ENCODE data around the gene BRD4. TPM values are rescaled to one million over a fixed set of nuclear protein-coding genes. Genes with fewer than 3 reads are reported as not detected.

The BRD4 gene
- total and polyA plus RNA-seq, 4 experiments from 2014 or later: 4.2 to 152 (median 98.4) TPM

DNA sequence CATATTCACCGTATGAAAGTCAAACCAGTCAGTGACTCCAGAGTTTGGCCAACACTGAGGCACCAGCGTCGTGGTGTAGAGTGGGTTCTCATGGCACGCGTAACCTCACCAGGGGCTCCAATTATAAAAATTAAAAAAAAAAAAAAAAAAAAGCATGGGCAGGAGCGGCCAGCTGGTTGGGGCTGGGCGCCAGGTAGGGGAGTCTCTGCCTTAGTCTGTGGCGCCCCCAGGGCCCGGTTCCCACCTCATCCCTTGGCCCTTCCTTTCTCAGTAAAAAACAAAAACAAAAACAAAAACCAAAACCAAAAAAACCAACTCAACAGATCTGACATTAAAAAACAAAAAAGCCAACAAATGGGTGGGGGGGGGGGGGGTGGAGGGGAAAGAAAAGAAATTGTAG, 95.5 kb downstream of the BRD4 start:
- H3K9me3 Mint-ChIP-seq: no peaks in the 10 kb centered on the region
- H3K4me1 Mint-ChIP-seq: peaks cover 5 to 21% (median 13%) of the 10 kb centered on the region in 4 donors
- Histone ChIP-seq H3K4me3 (ENCODE audit: low read length in 2 of 2) (no peak overlapping the region), H3K9me3 (ENCODE audit: control insufficient read depth in 1 of 2, low read length in 2 of 2) (no peaks in the 10 kb centered on the region), H3K27ac (ENCODE audit: low read depth, low read length) (no peak overlapping the region), H3K27me3 (ENCODE audit: insufficient read depth, low read length) (no peaks in the 10 kb centered on the region), H3K4me1 (ENCODE audit: insufficient read depth, low read length) (peaks cover 7% of the 10 kb centered on the region), H3K36me3 (ENCODE audit: insufficient read depth, low read length) (peaks cover 32% of the 10 kb centered on the region)
- no peak overlapping the region for H3K4me3 Mint-ChIP-seq
- no peak overlapping the region for H3K27ac Mint-ChIP-seq
- no peak for DNase-seq
- ChIA-PET POLR2A (ENCODE audit: partially characterized antibody) (no interaction called here), CTCF (ENCODE audit: partially characterized antibody) (no interaction called here)
- H3K36me3 Mint-ChIP-seq: peaks cover 34 to 40% of the 10 kb centered on the region in 2 donors
- H3K27me3 Mint-ChIP-seq: peaks cover 5 to 10% of the 10 kb centered on the region in 2 donors
- intact Hi-C loops (cut with micrococcal nuclease): no loop called here

DNA sequence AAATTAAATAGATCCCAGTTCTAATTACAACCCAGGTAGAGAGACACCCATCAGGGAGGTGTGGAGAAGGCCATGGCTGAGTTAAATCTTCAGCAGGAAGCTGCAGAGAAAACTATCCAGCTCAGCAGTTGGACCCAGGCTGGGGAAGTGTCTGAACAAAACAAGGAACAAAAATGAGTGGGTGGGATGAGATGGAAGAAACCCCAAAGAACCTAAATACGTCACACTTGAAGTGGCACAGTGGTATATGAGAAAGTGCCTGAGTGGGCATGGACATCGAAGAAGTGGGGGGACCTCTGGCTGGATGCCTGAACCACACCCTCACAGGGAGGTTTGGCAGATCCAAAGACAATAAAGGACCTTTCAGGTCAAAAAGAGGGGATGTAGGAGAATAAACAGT, 96.6 kb downstream of the BRD4 start:
- POLR2A ChIA-PET (ENCODE audit: partially characterized antibody): no interaction called here
- H3K4me3 ChIP-seq (ENCODE audit: low read length in 2 of 2): no peak overlapping the region

DNA sequence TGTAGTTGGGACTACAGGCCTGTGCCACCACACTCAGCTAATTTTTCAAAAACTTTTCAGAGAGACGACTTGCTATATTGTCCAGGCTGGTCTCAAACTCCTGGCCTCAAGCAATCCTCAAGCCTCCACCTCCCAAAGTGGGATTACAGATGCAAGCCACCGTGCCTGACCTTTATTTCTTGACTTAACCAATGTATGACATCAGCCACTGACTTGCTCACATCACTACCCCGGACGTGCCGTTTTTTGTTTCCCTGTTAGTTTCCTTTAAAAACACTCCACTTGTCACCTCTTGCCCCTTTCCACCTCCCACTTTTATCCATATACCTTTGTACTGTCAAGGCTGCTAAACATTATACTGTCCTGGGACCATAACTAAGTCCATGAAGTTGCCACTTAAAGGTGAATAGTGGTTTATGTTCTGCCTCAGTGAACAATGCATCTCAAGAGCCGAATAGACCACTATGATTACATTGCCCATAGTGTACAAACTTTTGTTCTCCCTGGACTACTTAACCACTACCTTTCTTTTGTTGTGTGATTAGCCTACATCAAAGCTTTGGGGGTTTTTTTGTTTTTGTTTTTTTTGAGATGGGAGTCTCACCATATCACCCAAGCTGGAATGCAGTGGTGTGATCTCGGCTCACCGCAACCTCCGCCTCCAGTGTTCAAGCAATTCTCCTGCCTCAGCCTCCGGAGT, 97.8 kb downstream of the BRD4 start:
- no peak overlapping the region for H3K27ac ChIP-seq (ENCODE audit: low read depth, low read length)
- Mint-ChIP-seq H3K27ac (peak overlapping the region in 1 of 7 donors; percentile 20), H3K4me1 (peaks cover 5 to 24% (median 15%) of the 10 kb centered on the region in 4 donors), H3K27me3 (peaks cover 10 to 12% of the 10 kb centered on the region in 2 donors), H3K4me3 (peak overlapping the region in 2 of 8 donors; percentile 0 to 6), H3K36me3 (peaks cover 26 to 27% of the 10 kb centered on the region in 2 donors), H3K9me3 (no peaks in the 10 kb centered on the region)
- no peaks in the 10 kb centered on the region for H3K9me3 ChIP-seq (ENCODE audit: control insufficient read depth in 1 of 2, low read length in 2 of 2)
- no peak overlapping the region for H3K4me3 ChIP-seq (ENCODE audit: low read length in 2 of 2)
- ChIA-PET CTCF (ENCODE audit: partially characterized antibody) (no interaction called here), POLR2A (ENCODE audit: partially characterized antibody) (no interaction called here)
- no peaks in the 10 kb centered on the region for H3K27me3 ChIP-seq (ENCODE audit: insufficient read depth, low read length)
- intact Hi-C loops (cut with micrococcal nuclease): no loop called here
- DNase-seq: no peak
- H3K36me3 ChIP-seq (ENCODE audit: insufficient read depth, low read length): peaks cover 18% of the 10 kb centered on the region
- peaks cover 11% of the 10 kb centered on the region for H3K4me1 ChIP-seq (ENCODE audit: insufficient read depth, low read length)

More for the DNA sequence above, 96.6 kb downstream of the BRD4 start:
- peaks cover 32 to 34% of the 10 kb centered on the region in 2 donors for H3K36me3 Mint-ChIP-seq
- Histone ChIP-seq H3K27ac (ENCODE audit: low read depth, low read length) (no peak overlapping the region), H3K36me3 (ENCODE audit: insufficient read depth, low read length) (peaks cover 28% of the 10 kb centered on the region), H3K27me3 (ENCODE audit: insufficient read depth, low read length) (no peaks in the 10 kb centered on the region), H3K4me1 (ENCODE audit: insufficient read depth, low read length) (peaks cover 11% of the 10 kb centered on the region), H3K9me3 (ENCODE audit: control insufficient read depth in 1 of 2, low read length in 2 of 2) (no peaks in the 10 kb centered on the region)
- peaks cover 10 to 11% of the 10 kb centered on the region in 2 donors for H3K27me3 Mint-ChIP-seq
- intact Hi-C loops (cut with micrococcal nuclease): no loop called here
- no peak overlapping the region for H3K4me3 Mint-ChIP-seq
- H3K4me1 Mint-ChIP-seq: peaks cover 5 to 21% (median 15%) of the 10 kb centered on the region in 4 donors
- no peaks in the 10 kb centered on the region for H3K9me3 Mint-ChIP-seq
- CTCF ChIA-PET (ENCODE audit: partially characterized antibody): no interaction called here
- DNase-seq: no peak
- H3K27ac Mint-ChIP-seq: no peak overlapping the region

DNA sequence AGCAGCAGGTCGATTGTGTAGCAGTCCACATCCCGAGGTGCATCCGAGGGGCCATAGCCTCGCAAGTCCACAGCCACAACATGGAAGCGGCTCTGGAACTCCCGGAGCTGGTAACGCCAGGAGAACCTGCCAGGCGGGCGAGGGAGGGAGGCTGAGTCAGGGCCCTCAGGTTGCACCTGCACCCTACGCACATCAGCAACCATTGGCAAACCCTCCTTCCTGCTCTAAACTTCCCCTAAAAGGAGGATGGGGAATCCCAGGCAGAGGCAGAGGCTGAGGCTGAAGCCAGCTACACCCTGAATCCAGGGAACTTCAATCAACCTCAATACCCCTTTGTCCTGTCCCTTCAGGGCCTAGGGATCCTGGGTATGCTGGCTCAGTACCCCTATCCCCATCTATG, 101.1 kb downstream of the BRD4 start:
- Histone ChIP-seq H3K4me1 (ENCODE audit: insufficient read depth, low read length) (peaks cover 11% of the 10 kb centered on the region), H3K36me3 (ENCODE audit: insufficient read depth, low read length) (peaks cover 4% of the 10 kb centered on the region), H3K9me3 (ENCODE audit: control insufficient read depth in 1 of 2, low read length in 2 of 2) (no peaks in the 10 kb centered on the region), H3K4me3 (ENCODE audit: low read length in 2 of 2) (no peak overlapping the region), H3K27me3 (ENCODE audit: insufficient read depth, low read length) (no peaks in the 10 kb centered on the region), H3K27ac (ENCODE audit: low read depth, low read length) (no peak overlapping the region)
- DNase-seq: no peak
- Mint-ChIP-seq H3K9me3 (no peaks in the 10 kb centered on the region), H3K4me1 (peaks cover 5 to 24% (median 15%) of the 10 kb centered on the region in 4 donors), H3K36me3 (peaks cover 10 to 11% of the 10 kb centered on the region in 2 donors), H3K27me3 (peaks cover 15 to 17% of the 10 kb centered on the region in 2 donors), H3K27ac (no peak overlapping the region), H3K4me3 (peak overlapping the region in 3 of 8 donors; percentile 22 to 63 (median 49))
- intact Hi-C loops (cut with micrococcal nuclease): no loop called here
- ChIA-PET POLR2A (ENCODE audit: partially characterized antibody) (no interaction called here), CTCF (ENCODE audit: partially characterized antibody) (interaction anchor here (1.5 kb wide), 1 partner anchor 13 kb away, joined by 3 read pairs; no protein-coding TSS in a partner anchor)

DNA sequence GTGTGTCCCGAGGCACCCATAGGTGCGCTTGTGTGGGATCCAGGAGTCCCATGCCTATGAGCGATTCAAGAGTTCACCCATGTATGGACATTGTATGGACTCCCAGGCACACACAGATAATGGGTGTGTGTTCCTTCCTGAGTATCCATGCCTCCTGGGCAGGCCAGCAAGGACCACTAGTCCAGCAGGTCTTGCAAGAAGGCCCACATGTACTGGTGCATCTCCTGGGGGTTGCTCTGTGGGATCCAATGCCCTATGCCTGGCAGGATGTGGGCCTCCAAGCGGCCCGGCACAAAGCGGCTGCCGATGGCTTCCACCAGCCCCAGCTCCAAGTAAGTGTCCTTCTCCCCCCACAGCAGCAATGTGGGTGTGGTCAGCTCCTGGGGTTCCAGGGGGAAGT, 105.1 kb downstream of the BRD4 start:
- H3K4me3 Mint-ChIP-seq: no peak overlapping the region
- H3K36me3 Mint-ChIP-seq: no peaks in the 10 kb centered on the region
- Histone ChIP-seq H3K9me3 (ENCODE audit: control insufficient read depth in 1 of 2, low read length in 2 of 2) (no peaks in the 10 kb centered on the region), H3K4me3 (ENCODE audit: low read length in 2 of 2) (no peak overlapping the region), H3K36me3 (ENCODE audit: insufficient read depth, low read length) (no peaks in the 10 kb centered on the region), H3K4me1 (ENCODE audit: insufficient read depth, low read length) (peaks cover 27% of the 10 kb centered on the region), H3K27me3 (ENCODE audit: insufficient read depth, low read length) (no peaks in the 10 kb centered on the region), H3K27ac (ENCODE audit: low read depth, low read length) (no peak overlapping the region)
- peaks cover 0 to 2% (median 0%) of the 10 kb centered on the region in 8 donors for H3K9me3 Mint-ChIP-seq
- no peak overlapping the region for H3K27ac Mint-ChIP-seq
- CTCF ChIA-PET (ENCODE audit: partially characterized antibody): interaction anchor here (0.8 kb wide), 1 partner anchor 192 kb away, joined by 3 read pairs; no protein-coding TSS in a partner anchor
- intact Hi-C loops (cut with micrococcal nuclease): no loop called here
- DNase-seq: no peak
- peaks cover 5 to 20% (median 16%) of the 10 kb centered on the region in 4 donors for H3K4me1 Mint-ChIP-seq
- H3K27me3 Mint-ChIP-seq: peaks cover 18 to 26% of the 10 kb centered on the region in 2 donors
- POLR2A ChIA-PET (ENCODE audit: partially characterized antibody): no interaction called here

DNA sequence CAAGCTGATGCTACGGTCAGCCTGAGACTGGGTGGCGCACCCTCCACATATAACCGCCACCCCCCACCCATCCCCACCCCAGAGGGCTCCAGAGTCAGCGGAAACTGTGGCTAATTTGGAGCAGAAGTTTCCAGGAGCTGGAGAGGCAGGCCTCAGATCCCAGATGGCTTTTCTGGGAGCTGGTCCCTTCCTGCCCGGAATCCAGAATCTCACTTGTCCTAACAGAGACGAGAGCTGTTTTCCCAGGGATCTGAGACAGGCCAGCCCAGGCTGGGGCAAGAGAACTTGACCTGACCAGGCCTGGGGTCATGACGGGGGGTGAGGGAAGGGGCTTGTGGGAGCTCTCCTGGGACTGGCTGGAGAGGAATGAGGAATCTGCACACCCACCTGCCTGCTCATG, 106.6 kb downstream of the BRD4 start:
- Mint-ChIP-seq H3K4me1 (peaks cover 5 to 18% (median 14%) of the 10 kb centered on the region in 4 donors), H3K36me3 (no peaks in the 10 kb centered on the region), H3K27me3 (peaks cover 16 to 20% of the 10 kb centered on the region in 2 donors), H3K4me3 (no peak overlapping the region), H3K9me3 (peaks cover 0 to 6% (median 0%) of the 10 kb centered on the region in 8 donors), H3K27ac (no peak overlapping the region)
- Histone ChIP-seq H3K27ac (ENCODE audit: low read depth, low read length) (no peak overlapping the region), H3K36me3 (ENCODE audit: insufficient read depth, low read length) (no peaks in the 10 kb centered on the region), H3K9me3 (ENCODE audit: control insufficient read depth in 1 of 2, low read length in 2 of 2) (no peaks in the 10 kb centered on the region), H3K4me1 (ENCODE audit: insufficient read depth, low read length) (peaks cover 19% of the 10 kb centered on the region), H3K27me3 (ENCODE audit: insufficient read depth, low read length) (no peaks in the 10 kb centered on the region), H3K4me3 (ENCODE audit: low read length in 2 of 2) (no peak overlapping the region)
- CTCF ChIA-PET (ENCODE audit: partially characterized antibody): interaction anchor here (0.6 kb wide), 1 partner anchor 9 kb away, joined by 5 read pairs; no protein-coding TSS in a partner anchor
- intact Hi-C loops (cut with micrococcal nuclease): no loop called here
- POLR2A ChIA-PET (ENCODE audit: partially characterized antibody): no interaction called here
- no peak for DNase-seq

DNA sequence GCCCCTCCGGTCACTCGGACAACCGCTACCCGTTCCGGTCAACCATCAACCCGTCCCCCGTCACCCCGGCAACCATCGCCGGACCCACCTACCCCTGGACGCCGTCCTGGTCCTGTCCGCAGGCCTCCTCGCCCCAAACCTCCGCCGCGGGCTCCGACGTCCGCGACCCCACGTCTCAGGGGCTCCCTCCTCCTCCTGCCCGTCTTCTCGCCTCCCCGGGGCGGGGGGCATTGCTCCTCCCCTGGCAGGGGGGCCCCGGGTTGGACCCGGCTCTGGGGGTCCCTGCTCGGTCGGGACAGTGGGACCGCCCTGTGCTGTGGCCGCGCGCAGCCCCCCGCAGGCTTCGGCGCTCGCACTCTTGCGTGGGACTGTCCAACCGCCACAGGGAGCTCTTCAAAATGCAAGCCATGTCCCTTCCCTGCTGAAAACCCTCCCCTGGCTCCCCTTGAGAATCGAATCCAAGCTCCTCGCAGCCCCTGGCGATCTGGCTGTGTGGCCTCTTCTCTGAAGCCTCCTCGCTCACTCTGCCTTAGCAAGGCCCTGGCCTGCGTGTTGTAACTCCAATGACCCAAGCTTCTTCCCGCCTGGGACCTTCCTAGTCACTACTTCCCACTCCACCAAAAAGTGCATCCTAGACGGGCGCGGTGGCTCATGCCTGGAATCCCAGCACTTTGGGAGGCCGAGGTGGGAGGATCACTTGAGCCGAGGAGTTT, 108.5 kb downstream of the BRD4 start:
- H3K27ac ChIP-seq (ENCODE audit: low read depth, low read length): no peak overlapping the region
- no peak for DNase-seq
- Mint-ChIP-seq H3K27me3 (peaks cover 16 to 21% of the 10 kb centered on the region in 2 donors), H3K36me3 (no peaks in the 10 kb centered on the region), H3K4me3 (peak overlapping the region; percentile 46 to 86 (median 82)), H3K9me3 (peaks cover 0 to 6% (median 0%) of the 10 kb centered on the region in 8 donors), H3K27ac (peak overlapping the region in 5 of 7 donors; percentile 55 to 78 (median 67)), H3K4me1 (peaks cover 5 to 18% (median 13%) of the 10 kb centered on the region in 4 donors)
- ChIA-PET POLR2A (ENCODE audit: partially characterized antibody) (no interaction called here), CTCF (ENCODE audit: partially characterized antibody) (no interaction called here)
- no peaks in the 10 kb centered on the region for H3K27me3 ChIP-seq (ENCODE audit: insufficient read depth, low read length)
- peaks cover 19% of the 10 kb centered on the region for H3K4me1 ChIP-seq (ENCODE audit: insufficient read depth, low read length)
- no peaks in the 10 kb centered on the region for H3K36me3 ChIP-seq (ENCODE audit: insufficient read depth, low read length)
- no peaks in the 10 kb centered on the region for H3K9me3 ChIP-seq (ENCODE audit: control insufficient read depth in 1 of 2, low read length in 2 of 2)
- peak overlapping the region in 1 of 2 donors; percentile 49 for H3K4me3 ChIP-seq (ENCODE audit: low read length in 2 of 2)
- intact Hi-C loops (cut with micrococcal nuclease): no loop called here
